ENCODE data around the gene STARD13.

DNA sequence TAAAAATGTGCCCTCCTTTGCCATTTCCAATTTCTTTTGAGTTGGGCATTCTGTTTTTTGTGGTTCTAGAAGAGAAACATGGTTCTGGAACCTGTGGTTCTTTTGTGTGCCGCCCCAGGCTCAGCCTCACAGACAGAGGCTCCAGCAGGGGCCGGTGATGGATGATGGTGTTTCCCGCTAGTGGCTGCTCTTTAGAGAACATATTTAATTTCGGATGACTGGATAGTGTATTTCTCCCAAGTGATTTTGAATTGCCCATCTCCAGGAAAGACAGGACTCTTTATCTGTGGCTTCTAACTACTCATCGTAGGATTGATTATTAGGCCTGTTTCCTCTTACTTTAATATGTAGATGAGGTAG, 194.2 kb downstream of the STARD13 start:
- TF ChIP-seq, protein P1, sequence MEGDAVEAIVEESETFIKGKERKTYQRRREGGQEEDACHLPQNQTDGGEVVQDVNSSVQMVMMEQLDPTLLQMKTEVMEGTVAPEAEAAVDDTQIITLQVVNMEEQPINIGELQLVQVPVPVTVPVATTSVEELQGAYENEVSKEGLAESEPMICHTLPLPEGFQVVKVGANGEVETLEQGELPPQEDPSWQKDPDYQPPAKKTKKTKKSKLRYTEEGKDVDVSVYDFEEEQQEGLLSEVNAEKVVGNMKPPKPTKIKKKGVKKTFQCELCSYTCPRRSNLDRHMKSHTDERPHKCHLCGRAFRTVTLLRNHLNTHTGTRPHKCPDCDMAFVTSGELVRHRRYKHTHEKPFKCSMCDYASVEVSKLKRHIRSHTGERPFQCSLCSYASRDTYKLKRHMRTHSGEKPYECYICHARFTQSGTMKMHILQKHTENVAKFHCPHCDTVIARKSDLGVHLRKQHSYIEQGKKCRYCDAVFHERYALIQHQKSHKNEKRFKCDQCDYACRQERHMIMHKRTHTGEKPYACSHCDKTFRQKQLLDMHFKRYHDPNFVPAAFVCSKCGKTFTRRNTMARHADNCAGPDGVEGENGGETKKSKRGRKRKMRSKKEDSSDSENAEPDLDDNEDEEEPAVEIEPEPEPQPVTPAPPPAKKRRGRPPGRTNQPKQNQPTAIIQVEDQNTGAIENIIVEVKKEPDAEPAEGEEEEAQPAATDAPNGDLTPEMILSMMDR (IDR thresholded peaks at IDR 0.05), result no peak
- TF ChIP-seq POLR2A (IDR thresholded peaks at IDR 0.05), result no peak

Data from right lobe of liver (tissue), 4 donors.